Ecto neural progenitor cell (in vitro differentiated cells): Measurements from ENCODE around the gene SLC66A3.
A peak's percentile ranks its signal among the peaks of the same experiment; 100 is the strongest.

ENCODE experiments used
- DNase-seq: peaks from one replicate; pipeline ENCODE4 v3.0.0-alpha.2; 2018; ENCODE audit warnings: low spot score

Gene SLC66A3

GRCh38 chr2:11155381-11156035, at the start of gene SLC66A3:
TSS of gene SLC66A3 (plus strand) at chr2:11155467. CDS start at chr2:11155547, 80 bp downstream.
- DNase-seq = peak; percentile 96

- no peak for DNase-seq
Observed at GRCh38 chr2:11109002-11109401, 46.3 kb upstream of the SLC66A3 start.

GRCh38 chr2:11112870-11113428, 42.3 kb upstream of the SLC66A3 start:
- DNase-seq = no peak

GRCh38 chr2:11117776-11118175, 37.5 kb upstream of the SLC66A3 start:
- DNase-seq = no peak

- DNase-seq = no peak
Observed at GRCh38 chr2:11118761-11119160, 36.5 kb upstream of the SLC66A3 start.

GRCh38 chr2:11121099-11121822, 34.0 kb upstream of the SLC66A3 start:
- DNase-seq = no peak

GRCh38 chr2:11121823-11122155, 33.5 kb upstream of the SLC66A3 start:
- DNase-seq = no peak

GRCh38 chr2:11122380-11122779, 32.9 kb upstream of the SLC66A3 start:
- DNase-seq = no peak

- no peak for DNase-seq
Observed at GRCh38 chr2:11123001-11123809, 32.1 kb upstream of the SLC66A3 start.

GRCh38 chr2:11123856-11124759, 31.2 kb upstream of the SLC66A3 start:
- peak; percentile 85 for DNase-seq

GRCh38 chr2:11124760-11125068, 30.6 kb upstream of the SLC66A3 start:
- no peak for DNase-seq

- DNase-seq = no peak
Observed at GRCh38 chr2:11127761-11128160, 27.5 kb upstream of the SLC66A3 start.

GRCh38 chr2:11128243-11128951, 26.9 kb upstream of the SLC66A3 start:
- DNase-seq = no peak

- peak; percentile 92 for DNase-seq
Observed at GRCh38 chr2:11129598-11130449, 25.4 kb upstream of the SLC66A3 start.

GRCh38 chr2:11131166-11131920, 23.9 kb upstream of the SLC66A3 start:
- DNase-seq = no peak

GRCh38 chr2:11132036-11132671, 23.1 kb upstream of the SLC66A3 start:
- no peak for DNase-seq

GRCh38 chr2:11133238-11133935, 21.9 kb upstream of the SLC66A3 start:
- peak; percentile 81 for DNase-seq

- no peak for DNase-seq
Observed at GRCh38 chr2:11133936-11134320, 21.3 kb upstream of the SLC66A3 start.
